ENCODE measurements around the gene GALK2.
"Not testable (repeated sequence)": the region's sequence is repeated elsewhere in the genome, so short reads cannot be mapped to it uniquely, and the experiment has no call there.

Gene GALK2

DNA sequence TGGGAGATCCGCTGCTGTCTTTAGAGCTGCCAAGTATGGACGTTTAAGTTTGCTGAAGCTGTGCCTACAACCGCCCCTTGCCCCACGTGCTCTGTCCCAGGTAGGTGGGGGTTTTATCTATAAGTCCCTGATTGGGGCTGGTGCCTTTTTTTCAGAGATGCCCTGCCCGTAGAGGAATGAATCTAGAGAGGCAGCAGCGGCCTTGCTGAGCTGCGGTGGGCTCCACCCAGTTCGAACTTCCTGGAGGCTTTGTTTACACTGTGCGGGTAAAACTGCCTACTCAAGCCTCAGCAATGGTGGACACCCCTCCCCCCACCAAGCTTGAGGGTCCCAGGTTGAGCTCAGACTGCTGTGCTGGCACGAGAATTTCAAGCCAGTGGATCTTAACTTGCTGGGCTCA, 169.6 kb downstream of the GALK2 start:
- no peak for DNase-seq (ENCODE audit: low spot score)

DNA sequence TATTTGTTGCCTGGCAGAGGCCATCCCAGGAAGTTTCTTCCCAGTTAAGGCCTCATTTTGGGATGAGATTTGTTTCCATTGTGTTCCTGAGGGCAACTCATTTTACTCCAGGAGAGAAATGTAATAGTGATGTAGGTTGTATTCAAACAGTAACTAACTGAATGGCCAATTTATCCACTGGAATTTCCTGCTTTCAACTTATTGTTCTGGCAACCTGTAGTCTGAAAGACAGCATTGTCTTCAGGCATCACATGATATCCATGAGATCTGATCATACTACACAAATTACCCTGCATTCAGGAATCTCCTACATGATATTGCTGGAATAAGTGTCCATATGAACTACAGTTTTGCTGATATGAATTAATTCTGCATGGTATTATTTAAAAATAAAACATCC, 173.5 kb downstream of the GALK2 start:
- DNase-seq (ENCODE audit: low spot score) = no peak

DNA sequence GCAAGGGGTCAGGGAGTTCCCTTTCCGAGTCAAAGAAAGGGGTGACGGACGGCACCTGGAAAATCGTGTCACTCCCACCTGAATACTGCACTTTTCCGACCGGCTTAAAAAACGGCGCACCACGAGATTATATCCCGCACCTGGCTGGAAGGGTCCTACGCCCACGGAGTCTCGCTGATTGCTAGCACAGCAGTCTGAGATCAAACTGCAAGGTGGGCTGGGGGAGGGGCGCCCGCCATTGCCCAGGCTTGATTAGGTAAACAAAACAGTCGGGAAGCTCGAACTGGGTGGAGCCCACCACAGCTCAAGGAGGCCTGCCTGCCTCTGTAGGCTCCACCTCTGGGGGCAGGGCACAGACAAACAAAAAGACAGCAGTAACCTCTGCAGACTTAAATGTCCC, 184.4 kb downstream of the GALK2 start:
- DNase-seq (ENCODE audit: low spot score) = not testable (repeated sequence)

DNA sequence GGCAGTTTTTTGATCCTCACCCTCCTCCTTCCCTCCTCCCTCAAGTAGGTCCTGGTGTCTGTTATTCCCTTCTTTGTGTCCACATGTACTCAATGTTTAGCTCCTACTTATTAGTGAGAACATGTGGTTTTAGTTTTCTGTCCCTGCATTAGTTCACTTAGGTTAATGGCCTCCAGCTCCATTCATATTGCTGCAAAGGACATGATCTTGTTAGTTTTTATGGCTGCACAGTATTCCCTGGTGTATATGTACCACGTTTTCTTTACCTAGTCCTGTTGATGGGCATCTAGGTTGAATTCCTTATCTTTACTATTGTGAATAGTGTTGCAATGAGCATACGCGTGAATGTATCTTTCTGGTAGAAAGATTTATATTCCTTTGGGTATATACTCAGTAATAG, 191.3 kb downstream of the GALK2 start:
- DNase-seq (ENCODE audit: low spot score) = no peak

DNA sequence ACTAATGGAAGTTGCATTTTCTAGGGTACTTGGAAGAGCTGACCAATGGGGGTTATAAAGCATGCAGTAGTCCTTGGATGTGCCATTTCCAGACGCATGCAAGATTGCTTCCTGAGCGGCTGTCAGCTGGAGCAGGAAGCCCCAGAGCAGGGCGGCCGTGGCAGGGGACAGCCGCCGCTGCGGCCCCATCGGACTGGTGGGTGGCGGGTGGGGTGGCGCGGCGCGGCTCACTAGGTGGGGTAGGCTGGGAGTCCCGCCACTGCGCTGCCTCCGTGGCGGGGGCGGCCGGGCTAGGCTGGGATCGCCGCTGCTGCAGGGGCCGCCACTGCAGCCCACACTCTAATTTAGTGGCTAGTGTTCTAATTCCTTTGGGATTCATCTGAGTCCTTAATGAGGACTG, 196.4 kb downstream of the GALK2 start:
- no peak for DNase-seq (ENCODE audit: low spot score)

DNA sequence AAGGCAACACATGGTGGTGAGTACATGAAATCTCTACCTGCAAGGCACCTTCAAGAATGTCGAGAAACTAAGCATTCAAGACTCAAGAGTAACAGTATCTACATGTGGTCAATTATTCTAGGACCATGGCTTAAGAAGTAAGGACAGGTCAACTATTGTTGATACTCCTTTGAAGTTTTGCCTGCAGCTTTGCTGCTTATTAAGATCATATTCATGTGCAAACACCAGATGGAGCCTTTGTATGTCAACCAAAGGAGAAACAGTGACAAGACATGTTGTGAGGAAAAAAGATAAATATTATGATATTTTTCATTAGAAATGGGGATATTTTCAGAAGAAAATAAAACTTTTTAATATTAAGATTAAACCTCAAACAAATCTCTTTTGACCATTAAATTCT, 200.7 kb downstream of the GALK2 start:
- DNase-seq (ENCODE audit: low spot score) = peak; percentile 5

DNA sequence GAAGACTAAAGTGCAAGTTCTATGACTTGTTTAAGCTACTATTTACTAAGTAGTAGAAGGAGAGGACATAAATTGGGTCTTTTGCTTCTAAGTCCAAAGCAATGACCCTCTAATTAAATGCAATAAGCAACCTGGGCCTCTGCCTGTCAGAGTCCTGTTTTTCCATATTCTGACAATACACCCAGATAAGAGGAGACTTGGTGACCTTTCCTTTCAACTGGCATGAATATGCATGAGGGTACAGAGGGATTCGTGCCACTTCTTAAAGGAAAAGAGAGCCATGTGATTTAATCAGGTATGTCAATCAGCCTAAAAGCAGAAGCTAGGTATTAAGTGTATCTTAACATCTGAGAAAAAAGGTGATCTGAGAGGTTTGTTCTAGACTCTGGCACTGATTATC, 202.3 kb downstream of the GALK2 start:
- no peak for DNase-seq (ENCODE audit: low spot score)

DNA sequence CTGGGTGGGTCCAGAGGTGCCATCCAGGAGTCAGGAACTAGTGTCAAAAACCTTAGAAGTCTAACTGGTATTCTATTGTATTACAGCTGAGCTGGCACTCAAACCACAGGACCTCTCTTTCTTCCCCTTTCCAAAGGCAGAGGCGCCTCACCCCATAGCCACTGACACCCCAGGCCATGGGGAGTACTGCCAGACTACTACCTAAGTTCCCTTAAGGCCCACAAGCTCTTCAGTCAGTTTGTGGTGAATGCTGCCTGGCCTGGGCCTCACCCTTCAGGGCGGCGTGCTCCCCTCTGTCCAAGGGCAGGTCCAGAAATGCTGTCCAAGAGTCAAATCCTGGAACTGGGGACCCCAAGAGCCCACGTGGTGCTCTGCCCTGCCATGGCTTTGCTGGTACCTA, 209.9 kb downstream of the GALK2 start:
- no peak for DNase-seq (ENCODE audit: low spot score)

DNA sequence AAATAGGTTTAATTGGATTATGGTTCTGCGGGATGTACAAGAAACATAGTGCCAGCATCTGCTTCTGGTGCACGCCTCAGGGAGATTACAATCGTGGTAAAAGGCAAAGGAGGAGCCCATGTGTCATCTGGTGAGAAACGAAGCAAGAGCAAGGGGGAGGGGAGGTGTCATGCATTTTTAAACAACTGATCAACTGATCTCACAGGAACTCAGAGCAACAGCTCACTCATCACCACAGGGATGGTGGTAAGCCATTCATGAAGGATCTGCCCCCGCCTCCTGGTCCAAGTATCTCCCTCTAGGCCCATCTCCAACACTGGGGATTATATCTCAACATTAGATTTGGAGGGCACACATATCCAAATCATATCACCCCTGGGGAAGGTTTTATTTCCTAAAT, 210.9 kb downstream of the GALK2 start:
- no peak for DNase-seq (ENCODE audit: low spot score)

Measured in cerebellar cortex (tissue), 1 donor.